ENCODE results near the gene WAPL. TPM values are rescaled to one million over a fixed set of nuclear protein-coding genes. Genes with fewer than 3 reads are reported as not detected.

The WAPL gene
- total and polyA plus RNA-seq, 9 of the 15 experiments (the other 6 are each of a cell fraction or from before 2014, with no cell fraction given) = 14.3 to 36.4 (median 25.3) TPM

- peaks cover 4 to 29% of the 10 kb centered on the region in 2 experiments; a peak in 3 of 5 replicates for H3K27me3 ChIP-seq (ENCODE audit: control insufficient read depth in 2 of 2, insufficient read depth in 2 of 2, low read length in 2 of 2)
- intact Hi-C loops (cut with micrococcal nuclease) = no loop called here
- 15% methylated on average over 18 of the region's 27 CpGs for WGBS (ENCODE audit: insufficient coverage, low coverage, missing lambda C conversion rate)
- H3K4me3 ChIP-seq = no peak overlapping the region
- H3K9ac ChIP-seq (ENCODE audit: insufficient read depth in 1 of 2, low read depth in 2 of 2, low read length in 2 of 2) = no peak overlapping the region
- H3K9me1 ChIP-seq (ENCODE audit: control insufficient read depth, insufficient read depth, low read length) = no peaks in the 10 kb centered on the region
- H4K20me1 ChIP-seq (replicated peaks; ENCODE audit: control insufficient read depth, insufficient read depth, low read length) = no peaks in the 10 kb centered on the region; the same call in 1 of the 2 replicates
- no peak for TF ChIP-seq ZNF3 (CRISPR knock-in tag; IDR thresholded peaks at IDR 0.05)
- TF ChIP-seq MEIS2 (IDR thresholded peaks at IDR 0.05; ENCODE audit: partially characterized antibody) = no peak
- H3K9me3 ChIP-seq (replicated peaks; ENCODE audit: control insufficient read depth, insufficient read depth, low read depth, low read length) = no peaks in the 10 kb centered on the region
- no peak for DNase-seq (ENCODE audit: extremely low read depth in 1 of 4, low spot score in 3 of 4)
- peaks cover 0 to 21% of the 10 kb centered on the region in 2 experiments; a peak in 2 of 5 replicates for H3K4me1 ChIP-seq (replicated peaks in 1 of 2; ENCODE audit: control insufficient read depth in 2 of 2, insufficient read depth in 2 of 2, low read length in 2 of 2)
- no peak overlapping the region for H3K27ac ChIP-seq (ENCODE audit: extremely low read depth, low read depth, low read length)
- ChIA-PET POLR2A (interaction anchor here (0.6 to 2.0 kb wide), 3 partner anchors 9 to 184 kb away, joined by 3 to 5 read pairs (median 3); no protein-coding TSS in a partner anchor), CTCF (ENCODE audit: low intra/inter-chr PET ratio) (no interaction called here)
- no peak overlapping the region for H3K4me2 ChIP-seq (ENCODE audit: insufficient read depth, low read length)
- H3K36me3 ChIP-seq (ENCODE audit: control insufficient read depth, insufficient read depth, low read length) = no peaks in the 10 kb centered on the region
- no peak overlapping the region for H2AFZ ChIP-seq (ENCODE audit: low read depth, low read length)
- no TSS peak for BruUV-seq (replicated peaks)
- in situ Hi-C loops (cut with MboI) = no loop called here
- H3K79me2 ChIP-seq (ENCODE audit: control insufficient read depth, insufficient read depth, low read length) = no peaks in the 10 kb centered on the region
- FAIRE-seq = no peak
- no peak for ATAC-seq
These were observed 119.9 kb downstream of the WAPL start for GRCh38 chr10:86401588-86402282.

Data from K562 (cell line).